GM18517 (cell line): ENCODE data around the gene CDH13.

Experiments
- ATAC-seq: cut with Tn5 transposase; IDR thresholded peaks from one replicate; pipeline ENCODE4 v1.9.1; 2021; ENCODE audit warnings: mild to moderate bottlenecking, moderate library complexity; ENCODE audit not compliant: unreplicated experiment

Gene CDH13

DNA sequence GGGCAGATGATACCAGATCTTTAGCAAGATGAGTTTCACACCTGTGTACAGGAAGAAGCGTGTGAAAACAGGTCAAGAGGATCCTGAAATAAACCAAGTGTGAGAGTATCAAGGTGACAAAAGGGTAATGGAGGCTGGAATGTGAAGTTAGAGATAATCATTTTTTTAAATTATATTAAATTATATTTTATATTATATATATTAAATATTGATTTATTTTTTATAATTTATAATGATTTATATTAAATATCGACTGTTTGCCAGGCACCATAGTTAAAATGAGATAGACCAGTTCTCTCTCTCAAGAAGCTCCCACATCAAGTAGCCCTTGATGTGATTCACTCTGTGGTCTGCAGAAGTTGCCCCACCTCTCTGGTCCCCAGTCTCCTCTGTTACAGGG, 820.8 kb downstream of the CDH13 start:
- no peak for ATAC-seq

GRCh38 chr16:83449861-83450260, 823.1 kb downstream of the CDH13 start:
- no peak for ATAC-seq

- ATAC-seq: peak; percentile 69
Observed at GRCh38 chr16:83453977-83454376, 827.2 kb downstream of the CDH13 start.

GRCh38 chr16:83455716-83456115, 828.9 kb downstream of the CDH13 start:
- no peak for ATAC-seq

GRCh38 chr16:83456934-83457333, 830.2 kb downstream of the CDH13 start:
- ATAC-seq: no peak

DNA sequence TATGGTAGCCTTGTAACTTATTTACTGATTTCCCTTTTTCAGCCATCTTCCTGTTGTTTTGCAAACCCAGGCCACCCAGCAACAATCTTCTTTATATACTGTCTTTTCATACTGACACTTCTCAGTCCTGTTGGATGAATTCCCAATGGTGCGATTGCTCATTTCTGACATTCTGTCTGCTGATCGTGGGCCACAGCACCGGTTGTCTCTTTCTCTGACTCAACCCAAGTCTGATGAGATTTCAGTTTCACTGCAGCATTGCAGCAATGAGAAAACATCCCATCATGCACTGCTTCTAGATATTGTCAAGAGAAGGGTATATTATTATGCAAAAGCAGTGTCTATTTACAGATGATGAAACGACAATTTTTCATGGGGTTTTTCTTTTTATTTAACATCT, 831.8 kb downstream of the CDH13 start:
- ATAC-seq: peak; percentile 84

DNA sequence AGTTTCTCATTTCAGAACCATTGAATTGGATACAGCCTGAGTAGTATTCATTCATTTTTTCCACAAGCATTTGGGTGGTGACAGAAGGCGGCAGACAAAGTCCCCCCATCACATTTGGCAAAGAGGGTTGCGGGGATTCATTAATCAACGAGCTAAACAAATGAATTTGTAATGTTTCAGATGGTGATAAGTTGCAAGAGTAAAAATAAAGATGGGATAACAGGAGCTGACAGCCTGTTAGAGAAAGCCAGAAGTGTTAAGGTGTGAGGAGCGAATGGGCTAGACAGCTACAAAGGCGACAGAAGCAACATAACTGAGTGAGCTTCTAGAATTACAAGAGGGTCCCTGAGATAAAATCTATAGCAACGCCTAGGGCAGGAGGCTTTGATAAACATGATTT, 838.2 kb downstream of the CDH13 start:
- ATAC-seq: no peak

- no peak for ATAC-seq
Observed at GRCh38 chr16:83470416-83470815, 843.6 kb downstream of the CDH13 start.

- ATAC-seq: no peak
Observed at GRCh38 chr16:83472776-83473501, 846.2 kb downstream of the CDH13 start.

GRCh38 chr16:83473926-83474650, 847.3 kb downstream of the CDH13 start:
- ATAC-seq: no peak

DNA sequence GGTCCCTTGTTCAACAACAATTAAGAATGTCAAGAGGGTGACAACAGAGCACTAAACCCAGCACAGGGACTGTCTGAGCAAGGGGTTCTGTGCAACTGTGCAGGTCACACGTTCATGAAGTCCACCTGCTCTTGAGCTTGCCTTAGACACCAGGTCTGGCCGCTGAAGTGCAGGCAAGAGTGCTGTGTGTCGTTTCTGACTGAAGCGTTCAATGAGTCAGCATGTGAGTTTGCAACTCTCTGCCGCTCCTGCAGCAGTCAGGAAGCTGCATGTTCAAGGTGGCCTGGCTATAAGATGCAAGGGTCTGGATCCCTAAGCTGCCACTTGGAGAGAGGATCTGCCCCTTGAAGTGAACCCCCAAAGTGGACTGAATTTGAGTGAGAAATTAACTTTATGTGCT, 848.3 kb downstream of the CDH13 start:
- no peak for ATAC-seq

DNA sequence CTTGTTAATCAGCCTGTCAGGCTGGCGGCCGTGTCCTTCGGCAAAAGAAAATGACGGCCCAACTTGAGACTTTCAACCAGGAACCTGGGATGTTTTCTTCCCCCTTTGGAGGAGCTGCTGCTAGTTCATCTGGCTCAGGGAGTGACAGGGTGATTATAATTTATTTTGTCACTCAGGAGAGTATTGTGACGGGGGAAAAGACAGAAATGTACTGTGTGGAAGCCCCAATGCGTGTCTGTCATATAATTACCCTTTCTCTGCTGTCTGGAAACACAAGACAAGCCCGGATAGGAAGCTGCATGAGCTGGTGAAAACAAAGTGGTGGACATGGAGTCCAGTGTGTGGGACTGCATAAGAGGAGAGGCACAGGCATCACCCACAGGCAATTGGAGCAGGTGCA, 854.8 kb downstream of the CDH13 start:
- no peak for ATAC-seq

DNA sequence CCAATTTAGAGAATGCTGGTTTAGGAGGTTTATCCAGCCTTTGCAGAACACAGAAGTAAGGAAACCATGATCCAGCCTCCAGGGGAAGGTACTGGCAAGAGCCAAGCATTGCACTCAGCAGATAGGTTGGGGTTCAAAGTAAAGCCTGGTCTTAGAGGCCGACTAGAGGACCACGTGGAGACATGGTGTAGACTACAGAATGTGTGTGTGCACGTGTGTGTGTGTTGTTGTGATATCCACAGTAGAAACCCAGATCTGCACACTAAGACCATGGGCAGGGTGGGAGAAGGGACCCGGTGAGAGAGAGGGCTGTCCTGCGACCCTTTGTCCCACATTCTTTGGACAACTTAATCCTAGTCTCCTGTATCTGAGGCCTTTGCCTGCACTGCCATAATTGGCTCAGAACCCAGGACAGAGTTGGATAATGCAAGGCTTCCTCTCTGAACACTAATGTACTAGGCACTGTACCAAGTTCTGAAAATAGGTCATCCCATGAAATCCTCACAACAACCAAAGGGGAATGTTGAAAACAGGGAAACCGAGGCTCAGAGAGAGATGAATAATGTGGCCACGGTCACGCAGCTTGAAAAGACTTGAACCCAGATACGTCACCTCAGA, 855.9 kb downstream of the CDH13 start:
- no peak for ATAC-seq

DNA sequence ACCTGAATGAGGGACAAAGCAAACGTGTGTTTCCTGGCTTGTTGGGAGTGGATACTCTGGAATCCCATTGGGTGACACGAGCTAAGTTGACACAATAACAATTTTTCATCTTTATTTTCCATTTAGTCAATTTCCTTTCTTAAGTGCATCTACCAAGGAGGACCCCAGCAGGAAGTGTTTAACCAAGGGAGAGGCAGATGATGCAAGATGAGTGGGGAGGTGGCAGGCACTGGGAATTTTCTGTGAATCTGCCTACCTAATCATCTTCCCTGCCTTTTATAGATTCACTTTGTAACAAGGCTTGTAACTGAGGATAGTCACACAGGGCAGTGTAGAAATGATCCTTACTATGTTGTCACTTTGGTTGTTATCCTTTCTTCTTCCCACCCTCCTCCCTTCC, 863.3 kb downstream of the CDH13 start:
- ATAC-seq: no peak

DNA sequence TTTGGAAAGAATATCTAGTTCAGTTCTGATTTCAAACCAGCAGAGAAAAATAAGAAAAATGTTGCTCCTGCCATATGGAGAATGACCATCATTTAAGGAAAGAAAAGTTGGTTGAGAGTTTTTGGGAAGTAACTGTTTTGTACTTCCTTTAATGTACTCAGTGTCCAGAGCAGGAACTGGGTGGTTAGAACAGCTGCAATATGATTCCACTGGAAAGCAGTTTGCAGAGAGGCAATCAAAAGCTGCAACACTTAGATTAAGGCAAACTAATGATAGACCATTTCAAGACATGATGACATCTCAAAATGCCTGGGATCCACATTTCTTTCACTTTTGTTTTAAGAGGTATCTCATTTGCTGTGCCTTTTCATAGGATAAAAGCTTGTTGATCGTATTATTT, 867.7 kb downstream of the CDH13 start:
- no peak for ATAC-seq

DNA sequence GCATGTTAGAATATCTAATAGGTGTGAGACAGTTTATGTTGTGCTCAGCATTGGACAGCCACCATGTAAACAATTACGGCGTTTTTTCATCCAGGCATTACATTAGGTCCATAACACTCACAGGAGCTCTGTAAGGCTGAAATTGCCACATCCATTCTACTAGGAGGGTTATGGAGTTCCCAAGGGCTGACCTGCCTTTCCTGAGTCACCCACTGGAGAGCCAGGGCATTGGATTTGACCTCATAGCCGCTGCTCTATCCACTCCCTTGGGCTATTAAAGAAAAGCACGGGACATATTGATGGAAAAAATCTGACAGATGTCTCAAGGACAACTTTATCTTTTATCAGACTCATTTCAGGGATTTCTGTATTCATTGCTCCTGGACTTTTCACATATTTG, 874.7 kb downstream of the CDH13 start:
- ATAC-seq: no peak

DNA sequence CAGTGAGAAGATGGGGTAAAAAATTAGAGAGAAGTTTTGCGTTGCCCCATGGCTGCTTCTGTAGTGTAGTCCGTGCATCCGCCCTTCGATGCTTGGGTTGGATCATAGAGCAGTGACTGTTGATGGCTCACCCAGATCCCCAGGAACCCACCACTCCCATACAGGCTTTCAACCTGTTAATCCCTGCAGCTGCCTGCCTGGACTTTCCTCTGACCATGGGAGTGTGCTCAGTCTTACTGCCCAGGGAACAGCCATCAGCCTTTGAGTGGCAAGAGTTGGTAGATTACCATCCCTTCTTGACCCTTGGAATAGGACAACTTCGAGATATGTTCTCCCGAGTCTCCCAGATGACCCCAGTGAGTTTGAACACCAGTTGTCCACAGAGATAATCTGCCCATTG, 881.5 kb downstream of the CDH13 start:
- no peak for ATAC-seq

- no peak for ATAC-seq
Observed at GRCh38 chr16:83509316-83509715, 882.5 kb downstream of the CDH13 start.

GRCh38 chr16:83510906-83511305, 884.1 kb downstream of the CDH13 start:
- no peak for ATAC-seq

- ATAC-seq: no peak
Observed at GRCh38 chr16:83513008-83513755, 886.4 kb downstream of the CDH13 start.

DNA sequence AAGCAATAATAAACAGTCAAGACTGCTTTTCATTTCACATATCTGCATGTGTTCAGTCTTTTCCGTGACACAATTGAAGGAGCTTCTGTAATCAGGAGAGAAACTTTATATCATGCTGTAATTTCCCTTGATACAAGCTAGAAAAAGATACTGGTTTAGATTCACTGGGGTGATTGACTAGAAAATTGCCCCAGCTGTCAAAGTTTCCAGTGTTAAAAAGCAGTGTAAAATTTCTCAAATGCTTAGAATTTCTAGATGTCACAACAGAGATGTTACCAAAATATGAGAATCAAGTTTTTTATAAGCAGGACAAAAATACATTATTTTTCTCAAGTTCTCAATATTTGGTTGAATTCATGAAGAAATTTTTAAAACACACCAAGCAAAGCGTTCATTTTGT, 888.6 kb downstream of the CDH13 start:
- ATAC-seq: no peak
